NCI-H2029 treated with DMSO at 0.1 percent for 48 hours (cell line): ENCODE measurements around the gene MIGA1.
"Not testable (repeated sequence)": the region's sequence is repeated elsewhere in the genome, so short reads cannot be mapped to it uniquely, and the experiment has no call there.

Experiments used
- DNase-seq: peaks from one replicate; lab custom pipeline; 2025; lab: John Stamatoyannopoulos, UW

MIGA1 gene

DNA sequence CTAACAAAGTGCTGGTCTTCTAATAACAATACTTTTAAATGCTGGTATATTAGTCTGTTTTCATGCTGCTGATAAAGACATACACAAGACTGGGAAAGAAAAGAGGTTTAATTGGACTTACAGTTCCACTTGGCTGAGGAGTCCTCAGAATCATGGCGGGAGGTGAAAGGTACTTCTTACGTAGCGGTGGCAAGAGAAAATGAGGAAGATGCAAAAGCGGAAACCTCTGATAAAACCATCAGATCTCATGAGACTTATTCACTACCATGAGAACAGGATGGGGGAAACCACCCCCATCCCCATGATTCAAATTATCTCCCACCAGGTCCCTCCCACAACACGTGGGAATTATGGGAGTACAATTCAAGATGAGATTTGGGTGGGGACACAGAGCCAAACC lies 139.5 kb downstream of the MIGA1 start:
- not testable (repeated sequence) for DNase-seq

DNA sequence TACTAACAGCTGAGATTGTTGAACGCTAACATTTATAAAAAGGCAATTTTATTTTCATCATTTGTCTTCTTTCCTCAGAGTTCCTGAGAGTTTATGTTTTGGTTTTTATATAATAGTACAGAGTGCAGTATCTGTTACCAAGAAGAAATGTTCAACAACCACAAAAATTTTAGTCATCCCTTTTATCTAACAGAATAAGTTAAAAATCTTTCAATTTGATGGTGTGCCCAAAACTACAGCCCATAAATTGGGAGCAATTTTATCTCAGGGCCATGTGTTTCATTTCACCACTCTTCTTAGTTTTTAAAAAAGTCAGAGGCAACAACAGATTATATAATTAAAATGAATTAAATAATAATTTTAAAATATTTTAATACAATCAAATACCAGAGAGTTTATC lies 146.1 kb downstream of the MIGA1 start:
- no peak for DNase-seq

DNA sequence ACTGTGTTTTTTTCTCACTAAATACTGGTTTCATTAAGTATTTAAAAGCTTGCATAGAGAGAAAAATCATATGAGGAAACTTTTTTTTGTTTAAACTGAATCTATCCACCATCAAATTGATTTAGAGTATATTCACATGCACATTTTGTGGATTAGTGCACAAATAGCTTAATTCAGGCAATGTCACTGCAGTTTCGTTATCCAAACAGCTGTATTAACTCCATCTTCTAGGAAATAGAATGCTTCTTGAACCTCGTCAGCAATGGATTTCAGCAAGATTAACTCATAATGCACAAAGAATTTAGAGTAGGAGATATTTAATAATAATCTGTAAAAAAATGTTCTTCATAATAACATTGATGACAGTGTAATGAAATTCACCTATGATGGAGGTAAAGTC lies 146.5 kb downstream of the MIGA1 start:
- no peak for DNase-seq

- DNase-seq: no peak
These were observed 147.3 kb downstream of the MIGA1 start for GRCh38 chr1:77926561-77927357.

DNA sequence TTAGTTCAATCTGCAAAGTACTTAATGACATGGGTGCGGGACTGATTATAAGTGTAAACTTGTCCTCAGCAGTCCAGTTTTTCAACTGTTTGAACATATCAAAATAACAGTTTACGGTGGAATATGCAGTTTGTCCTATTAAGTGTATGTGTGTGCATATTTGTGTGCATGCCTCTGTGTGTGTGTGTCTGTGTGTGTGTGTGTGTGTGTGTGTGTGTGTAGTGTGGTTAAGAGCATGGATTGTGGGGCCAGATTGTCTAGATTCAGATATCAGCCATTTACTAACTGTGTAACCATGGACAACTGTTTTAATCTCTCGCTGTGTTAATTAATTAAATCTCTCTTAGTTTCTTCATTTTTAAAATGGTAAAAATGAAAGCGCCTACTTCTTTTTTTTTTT lies 148.0 kb downstream of the MIGA1 start:
- no peak for DNase-seq
